GM12878 (cell line): ENCODE results near the gene ARAP2. TPM values are rescaled to one million over a fixed set of nuclear protein-coding genes. Genes with fewer than 3 reads are reported as not detected.

ENCODE experiments used
- ATAC-seq: fragments of 200-7000 bp; cut with Tn5 transposase; 3 replicates; pipeline ENCODE4 v1.9.1; 2020; ENCODE audit warnings: mild to moderate bottlenecking, moderate library complexity
- BruUV-seq: library from RNA; stranded (reverse); fragments of 400-500 nt; replicated peaks from 2 replicates; lab custom pipeline; 2021; lab: Mats Ljungman, UMichigan
- CTCF ChIA-PET: fragments of 300-600 bp; sonication (Branson Sonifier 250); formaldehyde crosslinking; extraction: SDS; loops from one replicate; lab custom pipeline; 2021; ENCODE audit warnings: inconsistent platforms; lab: Yijun Ruan, JAX
- POLR2A ChIA-PET: fragments of 350-600 bp; formaldehyde crosslinking; extraction: SDS; loops from one replicate; lab custom pipeline; 2021; ENCODE audit warnings: inconsistent platforms; lab: Charles Lee
- RAD21 ChIA-PET: fragments of 300-600 bp; sonication (Branson Sonifier 250); formaldehyde crosslinking; loops from one replicate; lab custom pipeline; 2023; ENCODE audit warnings: antibody characterized with exemption; ENCODE audit not compliant: unreplicated experiment; lab: Charles Lee
- SMC1A ChIA-PET: fragments of 300-600 bp; sonication (Branson Sonifier 250); formaldehyde crosslinking; loops from one replicate; lab custom pipeline; 2023; ENCODE audit not compliant: unreplicated experiment, uncharacterized antibody; lab: Charles Lee
- DNase-seq: peaks from one replicate; pipeline ENCODE4 v3.0.0-alpha.2; 2011; ENCODE audit warnings: low read depth, low spot score
- FAIRE-seq: peaks from 3 replicates; lab custom pipeline; 2011; peaks lifted over from hg19 to GRCh38; lab: Jason Lieb, UNC
- H2AFZ ChIP-seq: 2 replicates; pipeline ENCODE4 v1.6.0; 2011; ENCODE audit warnings: low read depth, low read length, control low read depth; ENCODE audit not compliant: control insufficient read depth
- H3K27ac ChIP-seq: 2 replicates; pipeline ENCODE4 v1.5.1; 2011; ENCODE audit warnings: control low read depth; ENCODE audit not compliant: control insufficient read depth, insufficient read depth
- H3K27me3 ChIP-seq, 2 experiments: replicated peaks in 1 of 2; 2 replicates each; pipeline versions ENCODE4 v1.6.0 to v1.6.1; 2011; ENCODE audit warnings: low read length in 1 of 2; ENCODE audit not compliant: control insufficient read depth in 2 of 2, insufficient read depth in 2 of 2
- H3K36me3 ChIP-seq, 2 experiments: 2 replicates each; pipeline ENCODE4 v1.5.1; 2011; ENCODE audit warnings: low read length in 1 of 2; ENCODE audit not compliant: control insufficient read depth in 2 of 2, insufficient read depth in 2 of 2
- H3K4me1 ChIP-seq: 2 replicates; pipeline ENCODE4 v1.6.1; 2011; ENCODE audit warnings: mild to moderate bottlenecking, low read length, moderate library complexity, mixed read lengths; ENCODE audit not compliant: control insufficient read depth, insufficient read depth
- H3K4me2 ChIP-seq: 2 replicates; pipeline ENCODE4 v1.6.0; 2011; ENCODE audit warnings: control low read depth; ENCODE audit not compliant: control insufficient read depth, insufficient read depth
- H3K4me3 ChIP-seq: fragments of 200-600 bp; sonication (generic); 2 replicates; pipeline ENCODE4 v1.5.1; 2016
- H3K79me2 ChIP-seq: 2 replicates; pipeline ENCODE4 v1.6.0; 2011; ENCODE audit warnings: low read length; ENCODE audit not compliant: control insufficient read depth, insufficient read depth
- H3K9ac ChIP-seq: 2 replicates; pipeline ENCODE4 v1.8.0; 2011; ENCODE audit warnings: low read length, control low read depth, mixed read lengths; ENCODE audit not compliant: control insufficient read depth, insufficient read depth
- H3K9me3 ChIP-seq: replicated peaks from 3 replicates; pipeline ENCODE4 v1.5.1; 2011; ENCODE audit warnings: mild to moderate bottlenecking, low read length; ENCODE audit not compliant: control insufficient read depth, insufficient read depth
- H4K20me1 ChIP-seq: 2 replicates; pipeline ENCODE4 v1.6.0; 2011; ENCODE audit not compliant: control insufficient read depth, insufficient read depth
- ATF3 ChIP-seq: IDR thresholded peaks from 2 replicates; pipeline ENCODE4 v1.6.1; 2011; ENCODE audit warnings: low read depth, mild to moderate bottlenecking, low read length, moderate library complexity, borderline replicate concordance; ENCODE audit errors: extremely low read depth
- BCLAF1 ChIP-seq: fragments of 450-650 bp; IDR thresholded peaks from 2 replicates; pipeline ENCODE4 v1.6.1; 2017; ENCODE audit warnings: antibody characterized with exemption, mild to moderate bottlenecking, moderate library complexity
- BRCA1 ChIP-seq: IDR thresholded peaks from 2 replicates; pipeline ENCODE4 v1.6.1; 2011; ENCODE audit warnings: low read depth, low read length, improper control_type of control experiment
- CBX3 ChIP-seq: fragments of 200-600 bp; sonication (generic); IDR thresholded peaks from 2 replicates; pipeline ENCODE4 v1.6.1; 2016; ENCODE audit warnings: low read depth, borderline replicate concordance
- CBX5 ChIP-seq: sonication (generic); IDR thresholded peaks from 2 replicates; pipeline ENCODE4 v1.6.1; 2016; ENCODE audit warnings: low read depth, moderate library complexity, mild to moderate bottlenecking, inconsistent platforms
- CREM ChIP-seq: IDR thresholded peaks from 2 replicates; pipeline ENCODE4 v1.6.1; 2014; ENCODE audit warnings: antibody characterized with exemption, low read depth
- IKZF2 ChIP-seq, 2 experiments: fragments of 450-650 bp; IDR thresholded peaks; 2 replicates each; pipeline ENCODE4 v1.6.1; 2017; ENCODE audit warnings: mild to moderate bottlenecking in 2 of 2, moderate library complexity in 2 of 2
- IRF3 ChIP-seq: fragments of 450-650 bp; IDR thresholded peaks from 2 replicates; pipeline ENCODE4 v1.6.1; 2014; ENCODE audit warnings: mild to moderate bottlenecking
- IRF5 ChIP-seq: fragments of 450-650 bp; IDR thresholded peaks from 2 replicates; pipeline ENCODE4 v1.6.1; 2017; ENCODE audit warnings: borderline replicate concordance
- NFXL1 ChIP-seq: fragments of 450-650 bp; IDR thresholded peaks from 2 replicates; pipeline ENCODE4 v1.6.1; 2017; ENCODE audit warnings: antibody characterized with exemption, mild to moderate bottlenecking, borderline replicate concordance
- RAD21 ChIP-seq: IDR thresholded peaks from 2 replicates; pipeline ENCODE4 v1.6.1; 2011; ENCODE audit warnings: mild to moderate bottlenecking, low read depth, low read length, moderate library complexity; ENCODE audit not compliant: insufficient read depth
- RB1 ChIP-seq: fragments of 450-650 bp; formaldehyde crosslinking; IDR thresholded peaks from 2 replicates; pipeline ENCODE4 v1.6.1; 2017; ENCODE audit warnings: mild to moderate bottlenecking, borderline replicate concordance
- RELB ChIP-seq: fragments of 450-650 bp; IDR thresholded peaks from 2 replicates; pipeline ENCODE4 v1.6.1; 2017; ENCODE audit warnings: low read depth, mild to moderate bottlenecking, moderate library complexity
- SMAD5 ChIP-seq: IDR thresholded peaks from 2 replicates; pipeline ENCODE4 v1.6.1; 2016; ENCODE audit warnings: antibody characterized with exemption, low read depth
- TCF3 ChIP-seq: IDR thresholded peaks from 2 replicates; pipeline ENCODE4 v1.6.1; 2012; ENCODE audit warnings: low read depth, mild to moderate bottlenecking, low read length, borderline replicate concordance; ENCODE audit not compliant: insufficient read depth
- ZNF24 ChIP-seq: fragments of 450-650 bp; IDR thresholded peaks from 2 replicates; pipeline ENCODE4 v1.6.1; 2017; ENCODE audit warnings: antibody characterized with exemption, mild to moderate bottlenecking
- ZNF622 ChIP-seq: fragments of 450-650 bp; IDR thresholded peaks from 2 replicates; pipeline ENCODE4 v1.6.1; 2017; ENCODE audit warnings: mild to moderate bottlenecking, inconsistent platforms
- WGBS: methylation state at CpG from one replicate; pipeline ENCODE4 v1.1.6; 2016; ENCODE audit warnings: low lambda C conversion rate; ENCODE audit not compliant: insufficient replicate concordance, insufficient coverage; ENCODE audit errors: missing lambda C conversion rate; 5-methylcytosine and 5-hydroxymethylcytosine counted together
- in situ Hi-C: fragments of 300-500 bp; cut with MboI; formaldehyde crosslinking; loops from 9 replicates; pipeline ENCODE4 v1.14.3; 2018; ENCODE audit warnings: mixed read lengths
- intact Hi-C: fragments of 100-400 bp; cut with micrococcal nuclease; formaldehyde crosslinking; loops from one replicate; pipeline ENCODE4 v1.14.2; 2022; ENCODE audit not compliant: unreplicated experiment
- polyA plus RNA-seq, 11 experiments: library from polyadenylated mRNA; depleted of rRNA in 4 of 11; unstranded in 6 of 11; stranded (reverse) in 5 of 11; fragments of >200 nt; fragmentation: Nextera tagmentation in 4 of 11; fragmentation: Illumina TruSeq in 1 of 11; extraction: Ambion mirVana in 4 of 11; extraction: Trizol in 1 of 11; gene quantifications; 1 replicate in 1 of 11; 2 replicates in 10 of 11; pipeline versions ENCODE4 v1.2.1 to v1.2.3, GENCODE V29; 2011 to 2016; ENCODE audit warnings: inconsistent platforms in 2 of 11, missing spikeins in 2 of 11, low read depth in 1 of 11
- total RNA-seq, 4 experiments: library from RNA; depleted of rRNA in 3 of 4; stranded (reverse); fragments of >200 nt in 3 of 4; fragmentation: Illumina TruSeq in 1 of 4; extraction: Trizol in 1 of 4; gene quantifications; 2 replicates each; pipeline versions ENCODE4 v1.2.1 to v1.2.3, GENCODE V29; 2013 to 2021

The ARAP2 gene
- total and polyA plus RNA-seq, 10 of the 15 experiments (the other 5 are each of a cell fraction or from before 2014, with no cell fraction given) = 5.4 to 36.1 (median 12.2) TPM

GRCh38 chr4:36042122-36042970, 202.0 kb downstream of the ARAP2 start:
- BruUV-seq = no TSS peak
- in situ Hi-C loops = no loop called here
- 65% methylated on average over 7 of the region's 7 CpGs for WGBS
- no peaks in the 10 kb centered on the region for H3K4me1 ChIP-seq
- H3K9me3 ChIP-seq = no peaks in the 10 kb centered on the region
- ChIA-PET RAD21 (no interaction called here), CTCF (no interaction called here), SMC1A (no interaction called here), POLR2A (no interaction called here)
- H3K4me3 ChIP-seq = no peak overlapping the region
- no peak for DNase-seq
- H3K36me3 ChIP-seq = no peaks in the 10 kb centered on the region
- intact Hi-C loops = no loop called here
- no peak overlapping the region for H3K4me2 ChIP-seq
- H3K9ac ChIP-seq = no peak overlapping the region
- no peak overlapping the region for H3K27ac ChIP-seq
- no peaks in the 10 kb centered on the region for H4K20me1 ChIP-seq
- no peak for FAIRE-seq
- H3K79me2 ChIP-seq = no peaks in the 10 kb centered on the region
- H3K27me3 ChIP-seq = no peaks in the 10 kb centered on the region
- H2AFZ ChIP-seq = no peak overlapping the region
- no peak for ATAC-seq
- no peak for TF ChIP-seq RAD21
- TF ChIP-seq CBX5 = no peak
- no peak for TF ChIP-seq RB1
- no peak for TF ChIP-seq IRF5
- TF ChIP-seq CBX3 = no peak
- no peak for TF ChIP-seq NFXL1
- TF ChIP-seq ZNF622 = no peak
- no peak for TF ChIP-seq SMAD5
- TF ChIP-seq ATF3 = no peak
- no peak for TF ChIP-seq RELB
- TF ChIP-seq BCLAF1 = no peak
- TF ChIP-seq TCF3 = no peak
- no peak for TF ChIP-seq BRCA1
- no peak for TF ChIP-seq CREM
- no peak for TF ChIP-seq IRF3
- TF ChIP-seq IKZF2 (IDR thresholded peaks at IDR 0.05) = no peak
- TF ChIP-seq ZNF24 = no peak
